Subcutaneous abdominal adipose tissue (tissue), 5 donors: ENCODE results near the gene FOXRED2.

Experiments used
- H3K27ac ChIP-seq: one replicate; pipeline ENCODE4 v1.7.0; 2013; ENCODE audit warnings: low read depth, mild to moderate bottlenecking, inconsistent platforms, low read length, moderate library complexity
- H3K27me3 ChIP-seq, 5 donors: one replicate each; pipeline ENCODE4 v1.7.0; 2013; ENCODE audit warnings: low read length in 5 of 5, inconsistent platforms in 1 of 5; ENCODE audit not compliant: control insufficient read depth in 5 of 5, insufficient read depth in 4 of 5
- H3K36me3 ChIP-seq, 5 donors: one replicate each; pipeline ENCODE4 v1.7.0; 2013; ENCODE audit warnings: low read length in 5 of 5; ENCODE audit not compliant: control insufficient read depth in 5 of 5, insufficient read depth in 5 of 5
- H3K4me1 ChIP-seq, 5 donors: one replicate each; pipeline ENCODE4 v1.7.0; 2013; ENCODE audit warnings: low read length in 5 of 5, mild to moderate bottlenecking in 3 of 5, moderate library complexity in 1 of 5; ENCODE audit not compliant: control insufficient read depth in 5 of 5, insufficient read depth in 5 of 5
- H3K4me3 ChIP-seq, 5 donors: one replicate each; pipeline ENCODE4 v1.7.0; 2013; ENCODE audit warnings: low read length in 5 of 5, low read depth in 1 of 5
- H3K9ac ChIP-seq, 5 donors: one replicate each; pipeline ENCODE4 v1.7.0; 2013; ENCODE audit warnings: low read length in 5 of 5, mild to moderate bottlenecking in 4 of 5, moderate library complexity in 3 of 5
- H3K9me3 ChIP-seq, 5 donors: one replicate each; pipeline ENCODE4 v1.7.0; 2013; ENCODE audit warnings: low read length in 5 of 5; ENCODE audit not compliant: control insufficient read depth in 5 of 5
- donor health status: healthy.
- donor health status: healthy.
- donor health status: healthy.
- donor health status: healthy.
- donor health status: healthy.

FOXRED2 gene

DNA sequence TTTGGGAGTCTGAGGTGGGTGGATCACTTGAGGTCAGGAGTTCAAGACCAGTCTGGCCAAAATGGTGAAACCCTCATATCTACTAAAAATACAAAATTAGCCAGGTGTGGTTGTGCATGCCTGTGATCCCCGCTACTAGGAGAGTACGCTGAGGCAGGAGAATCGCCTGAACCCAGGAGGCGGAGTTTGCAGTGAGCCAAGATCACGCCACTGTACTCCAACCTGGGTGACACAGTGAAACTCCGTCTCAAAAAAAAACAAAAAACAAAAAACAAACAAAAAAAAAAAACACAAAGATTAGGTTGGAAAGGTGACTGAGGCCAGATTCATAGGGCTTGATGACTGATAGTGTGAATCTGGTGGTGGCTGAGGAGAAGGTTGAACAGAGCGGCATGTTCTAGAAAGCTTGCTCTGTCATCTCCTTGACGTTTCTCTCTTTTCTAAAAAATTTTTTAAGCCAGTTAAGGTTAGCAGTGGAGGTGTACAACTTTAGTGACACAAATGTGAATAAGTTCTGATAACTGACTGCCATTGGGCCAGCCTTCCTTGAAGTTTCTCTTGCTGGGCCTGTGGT lies 66.3 kb downstream of the FOXRED2 start:
- Histone ChIP-seq H3K9me3 (peaks cover 0 to 4% (median 0%) of the 10 kb centered on the region in 5 donors), H3K4me1 (peaks cover 0 to 7% (median 2%) of the 10 kb centered on the region in 5 donors), H3K9ac (no peak overlapping the region), H3K4me3 (no peak overlapping the region), H3K36me3 (no peaks in the 10 kb centered on the region), H3K27me3 (no peaks in the 10 kb centered on the region), H3K27ac (no peak overlapping the region)

DNA sequence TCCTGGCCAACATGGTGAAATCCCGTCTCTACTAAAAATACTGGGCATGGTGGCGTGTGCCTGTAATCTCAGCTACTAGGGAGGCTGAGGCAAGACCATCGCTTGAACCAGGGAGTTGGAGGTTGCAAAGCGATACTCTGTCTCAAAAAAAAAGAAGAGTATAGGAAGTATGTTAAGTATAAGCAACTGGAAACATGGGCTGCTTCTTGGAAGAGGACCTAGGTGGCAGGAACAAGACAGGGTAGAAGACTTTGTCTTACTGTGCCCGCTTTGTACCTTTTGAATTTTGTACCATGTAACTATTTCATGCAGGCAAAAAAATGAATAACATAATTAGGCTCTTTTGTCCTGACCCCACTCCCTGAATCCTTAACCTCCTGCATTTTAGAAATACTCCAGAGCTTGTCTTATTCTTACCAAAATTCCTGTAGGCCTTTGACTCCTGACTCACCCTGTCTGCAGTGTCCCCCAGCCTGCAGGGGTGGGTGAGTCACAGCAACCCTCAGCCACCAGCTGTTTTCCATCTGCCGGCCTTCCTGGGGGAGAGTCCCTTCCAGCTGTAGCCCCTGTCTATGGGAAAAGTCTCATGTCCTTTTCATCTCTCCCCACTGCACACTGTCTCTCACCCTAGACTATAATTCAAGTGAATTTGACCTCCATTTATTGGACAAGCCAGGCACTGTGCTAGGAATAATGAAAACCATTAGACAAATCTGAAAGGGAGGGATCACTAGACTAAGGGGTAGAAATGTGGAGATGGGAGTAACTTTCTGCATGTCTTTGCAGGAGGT lies 67.2 kb downstream of the FOXRED2 start:
- H3K4me1 ChIP-seq = peaks cover 0 to 2% (median 2%) of the 10 kb centered on the region in 5 donors
- no peaks in the 10 kb centered on the region for H3K9me3 ChIP-seq
- H3K27ac ChIP-seq = no peak overlapping the region
- H3K4me3 ChIP-seq = no peak overlapping the region
- H3K27me3 ChIP-seq = no peaks in the 10 kb centered on the region
- peak overlapping the region in 1 of 5 donors; percentile 35 for H3K9ac ChIP-seq
- H3K36me3 ChIP-seq = no peaks in the 10 kb centered on the region
